Muscle layer of colon (tissue), 2 donors: ENCODE measurements around the gene CARHSP1.

Source experiments
- H3K27ac ChIP-seq: one replicate; pipeline ENCODE4 v1.7.0; 2013; ENCODE audit warnings: low read depth, mild to moderate bottlenecking, low read length, moderate library complexity
- H3K27me3 ChIP-seq, 2 donors: one replicate each; pipeline ENCODE4 v1.7.0; 2013; ENCODE audit warnings: low read length in 2 of 2, mild to moderate bottlenecking in 2 of 2; ENCODE audit not compliant: insufficient read depth in 2 of 2, control insufficient read depth in 1 of 2
- H3K36me3 ChIP-seq: one replicate; pipeline ENCODE4 v1.7.0; 2013; ENCODE audit warnings: mild to moderate bottlenecking, low read length; ENCODE audit not compliant: insufficient read depth
- H3K4me1 ChIP-seq: one replicate; pipeline ENCODE4 v1.7.0; 2013; ENCODE audit warnings: mild to moderate bottlenecking, low read length; ENCODE audit not compliant: insufficient read depth
- H3K4me3 ChIP-seq, 2 donors: one replicate each; pipeline ENCODE4 v1.7.0; 2013; ENCODE audit warnings: low read length in 2 of 2, low read depth in 1 of 2, mild to moderate bottlenecking in 1 of 2, moderate library complexity in 1 of 2
- H3K9ac ChIP-seq: one replicate; pipeline ENCODE4 v1.7.0; 2013; ENCODE audit warnings: low read length
- H3K9me3 ChIP-seq: one replicate; pipeline ENCODE4 v1.7.0; 2013; ENCODE audit warnings: mild to moderate bottlenecking, low read length
- donor health status: abdominal sarcoma.
- donor health status: Adenocarcinoma of cecum.

The CARHSP1 gene

GRCh38 chr16:8890549-8890921 lies 21.7 kb upstream of the CARHSP1 start:
- H3K9me3 ChIP-seq = no peaks in the 10 kb centered on the region
- H3K36me3 ChIP-seq = peaks cover 59% of the 10 kb centered on the region
- H3K9ac ChIP-seq = no peak overlapping the region
- peaks cover 15% of the 10 kb centered on the region for H3K4me1 ChIP-seq
- no peak overlapping the region for H3K27ac ChIP-seq
- no peak overlapping the region for H3K4me3 ChIP-seq
- H3K27me3 ChIP-seq = no peaks in the 10 kb centered on the region

- H3K9ac ChIP-seq = no peak overlapping the region
- H3K27me3 ChIP-seq = no peaks in the 10 kb centered on the region
- H3K4me3 ChIP-seq = no peak overlapping the region
- H3K9me3 ChIP-seq = no peaks in the 10 kb centered on the region
- H3K27ac ChIP-seq = no peak overlapping the region
- H3K36me3 ChIP-seq = peaks cover 54% of the 10 kb centered on the region
- H3K4me1 ChIP-seq = peaks cover 15% of the 10 kb centered on the region
These were observed 21.2 kb upstream of the CARHSP1 start for GRCh38 chr16:8889893-8890548.

GRCh38 chr16:8888951-8889892 lies 20.4 kb upstream of the CARHSP1 start:
- no peak overlapping the region for H3K4me3 ChIP-seq
- no peak overlapping the region for H3K27ac ChIP-seq
- peaks cover 15% of the 10 kb centered on the region for H3K4me1 ChIP-seq
- no peak overlapping the region for H3K9ac ChIP-seq
- no peaks in the 10 kb centered on the region for H3K9me3 ChIP-seq
- H3K27me3 ChIP-seq = peaks cover 0 to 2% of the 10 kb centered on the region in 2 donors
- H3K36me3 ChIP-seq = peaks cover 46% of the 10 kb centered on the region

- Histone ChIP-seq H3K27me3 (peaks cover 0 to 11% of the 10 kb centered on the region in 2 donors), H3K9me3 (no peaks in the 10 kb centered on the region), H3K36me3 (peaks cover 34% of the 10 kb centered on the region), H3K4me3 (no peak overlapping the region), H3K9ac (no peak overlapping the region), H3K27ac (no peak overlapping the region), H3K4me1 (peaks cover 15% of the 10 kb centered on the region)
These were observed 19.2 kb upstream of the CARHSP1 start for GRCh38 chr16:8887952-8888560.

GRCh38 chr16:8887431-8887765 lies 18.6 kb upstream of the CARHSP1 start:
- H3K36me3 ChIP-seq = peaks cover 29% of the 10 kb centered on the region
- H3K9me3 ChIP-seq = no peaks in the 10 kb centered on the region
- H3K27me3 ChIP-seq = peaks cover 0 to 16% of the 10 kb centered on the region in 2 donors
- no peak overlapping the region for H3K27ac ChIP-seq
- H3K9ac ChIP-seq = no peak overlapping the region
- H3K4me3 ChIP-seq = no peak overlapping the region
- H3K4me1 ChIP-seq = peaks cover 15% of the 10 kb centered on the region

- peaks cover 0 to 16% of the 10 kb centered on the region in 2 donors for H3K27me3 ChIP-seq
- no peak overlapping the region for H3K4me3 ChIP-seq
- no peak overlapping the region for H3K9ac ChIP-seq
- H3K9me3 ChIP-seq = no peaks in the 10 kb centered on the region
- peaks cover 15% of the 10 kb centered on the region for H3K4me1 ChIP-seq
- H3K27ac ChIP-seq = no peak overlapping the region
- peaks cover 23% of the 10 kb centered on the region for H3K36me3 ChIP-seq
These were observed 18.0 kb upstream of the CARHSP1 start for GRCh38 chr16:8886593-8887430.

- H3K27ac ChIP-seq = no peak overlapping the region
- no peak overlapping the region for H3K4me3 ChIP-seq
- H3K4me1 ChIP-seq = peaks cover 15% of the 10 kb centered on the region
- peaks cover 15% of the 10 kb centered on the region for H3K36me3 ChIP-seq
- no peaks in the 10 kb centered on the region for H3K9me3 ChIP-seq
- peaks cover 0 to 21% of the 10 kb centered on the region in 2 donors for H3K27me3 ChIP-seq
- H3K9ac ChIP-seq = no peak overlapping the region
These were observed 17.1 kb upstream of the CARHSP1 start for GRCh38 chr16:8885674-8886592.

GRCh38 chr16:8882725-8883377 lies 14.0 kb upstream of the CARHSP1 start:
- H3K36me3 ChIP-seq = no peaks in the 10 kb centered on the region

GRCh38 chr16:8882041-8882617 lies 13.3 kb upstream of the CARHSP1 start, which contains the start of gene LITAFD:
LITAFD (plus strand) TSS chr16:8882351; CDS start chr16:8884356, 2,005 bp downstream.
- Histone ChIP-seq H3K9me3 (no peaks in the 10 kb centered on the region), H3K36me3 (no peaks in the 10 kb centered on the region), H3K27ac (no peak within 1 kb of the TSS), H3K4me1 (peaks cover 9% of the 10 kb centered on the region), H3K9ac (no peak within 1 kb of the TSS), H3K27me3 (peaks cover 0 to 22% of the 10 kb centered on the region in 2 donors), H3K4me3 (no peak within 1 kb of the TSS)

More at GRCh38 chr16:8882725-8883377, 14.0 kb upstream of the CARHSP1 start:
- Histone ChIP-seq H3K27ac (no peak overlapping the region), H3K4me3 (no peak overlapping the region), H3K9ac (no peak overlapping the region), H3K9me3 (no peaks in the 10 kb centered on the region), H3K4me1 (peaks cover 10% of the 10 kb centered on the region), H3K27me3 (peaks cover 0 to 22% of the 10 kb centered on the region in 2 donors)
